Esophagus muscularis mucosa (tissue), 3 donors: Measurements from ENCODE around the gene MFSD6.

ENCODE experiments used
- EP300 ChIP-seq: sonication (generic); formaldehyde crosslinking; IDR thresholded peaks from one replicate; pipeline ENCODE4 v1.6.1; 2017; ENCODE audit warnings: antibody characterized with exemption
- TF ChIP-seq, protein P1 (sequence below), 3 experiments: fragments of 200-600 bp in 2 of 3; fragments of 450-650 bp in 1 of 3; sonication (generic) in 2 of 3; IDR thresholded peaks; one replicate each; pipeline ENCODE4 v1.5.1; 2017 to 2019; ENCODE audit warnings: antibody characterized with exemption in 3 of 3, mild to moderate bottlenecking in 2 of 3, moderate library complexity in 1 of 3

GRCh38 chr2:190443055-190443454 lies 34.9 kb downstream of the MFSD6 start:
- TF ChIP-seq, protein P1, sequence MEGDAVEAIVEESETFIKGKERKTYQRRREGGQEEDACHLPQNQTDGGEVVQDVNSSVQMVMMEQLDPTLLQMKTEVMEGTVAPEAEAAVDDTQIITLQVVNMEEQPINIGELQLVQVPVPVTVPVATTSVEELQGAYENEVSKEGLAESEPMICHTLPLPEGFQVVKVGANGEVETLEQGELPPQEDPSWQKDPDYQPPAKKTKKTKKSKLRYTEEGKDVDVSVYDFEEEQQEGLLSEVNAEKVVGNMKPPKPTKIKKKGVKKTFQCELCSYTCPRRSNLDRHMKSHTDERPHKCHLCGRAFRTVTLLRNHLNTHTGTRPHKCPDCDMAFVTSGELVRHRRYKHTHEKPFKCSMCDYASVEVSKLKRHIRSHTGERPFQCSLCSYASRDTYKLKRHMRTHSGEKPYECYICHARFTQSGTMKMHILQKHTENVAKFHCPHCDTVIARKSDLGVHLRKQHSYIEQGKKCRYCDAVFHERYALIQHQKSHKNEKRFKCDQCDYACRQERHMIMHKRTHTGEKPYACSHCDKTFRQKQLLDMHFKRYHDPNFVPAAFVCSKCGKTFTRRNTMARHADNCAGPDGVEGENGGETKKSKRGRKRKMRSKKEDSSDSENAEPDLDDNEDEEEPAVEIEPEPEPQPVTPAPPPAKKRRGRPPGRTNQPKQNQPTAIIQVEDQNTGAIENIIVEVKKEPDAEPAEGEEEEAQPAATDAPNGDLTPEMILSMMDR (IDR thresholded peaks at IDR 0.05) = no peak
- TF ChIP-seq EP300 = no peak
